CD14-positive monocyte (primary cell): ENCODE measurements around the gene P2RY12. TPM values are rescaled to one million over a fixed set of nuclear protein-coding genes. Genes with fewer than 3 reads are reported as not detected.

Experiments
- DNase-seq, 3 donors: peaks; one replicate each; pipeline ENCODE4 v3.0.0-alpha.2; 2011 to 2022
- H2AFZ ChIP-seq: 2 replicates; pipeline ENCODE4 v1.6.0; 2012; ENCODE audit warnings: mild to moderate bottlenecking, low read depth, low read length, inconsistent platforms; ENCODE audit not compliant: insufficient read depth, poor library complexity, severe bottlenecking
- H3K27ac ChIP-seq, 2 donors: 1 replicate in 1 of 2; 2 replicates in 1 of 2; pipeline ENCODE4 v1.5.1; 2012 to 2013; ENCODE audit warnings: low read length in 2 of 2, control low read depth in 1 of 2, inconsistent platforms in 1 of 2, low read depth in 1 of 2, mild to moderate bottlenecking in 1 of 2
- H3K27me3 ChIP-seq, 2 donors: one replicate each; pipeline versions ENCODE4 v1.6.0 to v1.6.1; 2011 to 2013; ENCODE audit warnings: low read length in 2 of 2; ENCODE audit not compliant: control insufficient read depth in 2 of 2, insufficient read depth in 2 of 2
- H3K36me3 ChIP-seq, 2 donors: replicated peaks in 1 of 2; 1 replicate in 1 of 2; 2 replicates in 1 of 2; pipeline versions ENCODE4 v1.5.1 to v1.6.1; 2012 to 2013; ENCODE audit warnings: low read length in 2 of 2, control low read depth in 1 of 2, inconsistent platforms in 1 of 2, mild to moderate bottlenecking in 1 of 2; ENCODE audit not compliant: insufficient read depth in 2 of 2, control insufficient read depth in 1 of 2
- H3K4me1 ChIP-seq, 2 donors: 1 replicate in 1 of 2; 2 replicates in 1 of 2; pipeline versions ENCODE4 v1.5.1 to v1.6.1; 2012 to 2013; ENCODE audit warnings: low read length in 2 of 2, control low read depth in 1 of 2, inconsistent platforms in 1 of 2, mild to moderate bottlenecking in 1 of 2, moderate library complexity in 1 of 2; ENCODE audit not compliant: insufficient read depth in 2 of 2, control insufficient read depth in 1 of 2
- H3K4me2 ChIP-seq: replicated peaks from 2 replicates; pipeline ENCODE3; 2012; ENCODE audit warnings: low read length, moderate library complexity, mild to moderate bottlenecking; ENCODE audit not compliant: poor library complexity, severe bottlenecking; ENCODE audit errors: extremely low read depth
- H3K4me3 ChIP-seq, 3 experiments: fragments of 200-600 bp in 1 of 3; sonication (generic) in 1 of 3; replicated peaks in 1 of 3; 1 replicate in 2 of 3; 2 replicates in 1 of 3; pipeline ENCODE4 v1.5.1; 2011 to 2013; ENCODE audit warnings: low read length in 3 of 3, mild to moderate bottlenecking in 3 of 3, control low read depth in 2 of 3, low read depth in 2 of 3, inconsistent platforms in 1 of 3, moderate library complexity in 1 of 3
- H3K79me2 ChIP-seq: 2 replicates; pipeline ENCODE4 v1.6.0; 2012; ENCODE audit warnings: mild to moderate bottlenecking, control low read depth, inconsistent platforms, low read length, moderate library complexity; ENCODE audit not compliant: insufficient read depth
- H3K9ac ChIP-seq: 2 replicates; pipeline ENCODE4 v1.6.0; 2017; ENCODE audit warnings: low read length, mild to moderate bottlenecking; ENCODE audit not compliant: insufficient read depth, poor library complexity, severe bottlenecking
- H3K9me3 ChIP-seq, 2 donors: replicated peaks in 1 of 2; 1 replicate in 1 of 2; 2 replicates in 1 of 2; pipeline versions ENCODE4 v1.5.1 to v1.6.1; 2012 to 2013; ENCODE audit warnings: low read length in 2 of 2, control low read depth in 1 of 2; ENCODE audit not compliant: control insufficient read depth in 1 of 2, insufficient read depth in 1 of 2
- H4K20me1 ChIP-seq: 2 replicates; pipeline ENCODE4 v1.6.0; 2012; ENCODE audit warnings: mild to moderate bottlenecking, low read length, control low read depth, moderate library complexity; ENCODE audit not compliant: insufficient read depth
- H3K27ac Mint-ChIP-seq, 7 donors: one replicate each; pipeline ENCODE4 v1.8.0; 2020; ENCODE audit warnings: mild to moderate bottlenecking in 7 of 7, mixed read lengths in 7 of 7, moderate library complexity in 6 of 7, inconsistent platforms in 2 of 7
- H3K27me3 Mint-ChIP-seq, 3 donors: one replicate each; pipeline ENCODE4 v1.8.0; 2021 to 2022; ENCODE audit warnings: low read depth in 3 of 3, mild to moderate bottlenecking in 3 of 3, mixed read lengths in 3 of 3, moderate library complexity in 3 of 3, inconsistent platforms in 1 of 3
- H3K36me3 Mint-ChIP-seq, 2 donors: one replicate each; pipeline ENCODE4 v1.8.0; 2020; ENCODE audit warnings: mixed read lengths in 2 of 2, inconsistent platforms in 1 of 2, mild to moderate bottlenecking in 1 of 2
- H3K4me1 Mint-ChIP-seq: one replicate; pipeline ENCODE4 v1.8.0; 2020; ENCODE audit warnings: mild to moderate bottlenecking, mixed read lengths
- H3K4me3 Mint-ChIP-seq, 2 donors: one replicate each; pipeline ENCODE4 v1.8.0; 2020; ENCODE audit warnings: mild to moderate bottlenecking in 2 of 2, mixed read lengths in 2 of 2, moderate library complexity in 1 of 2
- H3K9me3 Mint-ChIP-seq, 7 donors: one replicate each; pipeline ENCODE4 v1.8.0; 2020 to 2022; ENCODE audit warnings: mixed read lengths in 7 of 7, mild to moderate bottlenecking in 6 of 7, moderate library complexity in 6 of 7, inconsistent platforms in 2 of 7
- CTCF ChIP-seq: fragments of 200-600 bp; IDR thresholded peaks from one replicate; pipeline ENCODE4 v1.8.0; 2022; ENCODE audit warnings: antibody characterized with exemption, mild to moderate bottlenecking
- WGBS: methylation state at CpG from one replicate; pipeline ENCODE4 v1.1.5; 2013; ENCODE audit warnings: missing lambda C conversion rate; ENCODE audit not compliant: insufficient coverage; 5-methylcytosine and 5-hydroxymethylcytosine counted together
- intact Hi-C, 2 donors: fragments of 100-400 bp; cut with micrococcal nuclease; formaldehyde crosslinking; loops; one replicate each; pipeline versions ENCODE4 v1.15.0 to v1.15.1; 2023
- polyA plus RNA-seq, 3 donors: library from polyadenylated mRNA; depleted of rRNA in 1 of 3; unstranded in 2 of 3; stranded (reverse) in 1 of 3; fragments of 300-500 nt in 2 of 3; fragments of >200 nt in 1 of 3; fragmentation: Illumina TruSeq in 2 of 3; gene quantifications; 1 replicate in 2 of 3; 2 replicates in 1 of 3; pipeline ENCODE4 v1.2.3, GENCODE V29; 2012 to 2021

P2RY12 gene
- polyA plus RNA-seq, 3 donors = 1.9 to 3.0 (median 2.7) TPM

- intact Hi-C loops = no loop called here
- H3K9ac ChIP-seq = no peak overlapping the region
- H3K36me3 Mint-ChIP-seq = no peaks in the 10 kb centered on the region
- no peak overlapping the region for H3K4me3 Mint-ChIP-seq
- no peaks in the 10 kb centered on the region for H3K9me3 Mint-ChIP-seq
- peak overlapping the region in 1 of 7 donors; percentile 7 for H3K27ac Mint-ChIP-seq
- H3K36me3 ChIP-seq = no peaks in the 10 kb centered on the region
- no peaks in the 10 kb centered on the region for H4K20me1 ChIP-seq
- H3K4me1 Mint-ChIP-seq = peaks cover 26% of the 10 kb centered on the region
- no peak overlapping the region for H3K4me3 ChIP-seq
- no CpG with 5 or more reads among the region's 2 CpGs for WGBS
- no peaks in the 10 kb centered on the region for H3K27me3 ChIP-seq
- no peaks in the 10 kb centered on the region for H3K9me3 ChIP-seq
- H3K27me3 Mint-ChIP-seq = peaks cover 0 to 2% (median 0%) of the 10 kb centered on the region in 3 donors
- no peak overlapping the region for H2AFZ ChIP-seq
- no peaks in the 10 kb centered on the region for H3K79me2 ChIP-seq
- H3K4me1 ChIP-seq = peaks cover 20 to 25% of the 10 kb centered on the region in 2 donors
- no peak for DNase-seq
- no peak for TF ChIP-seq CTCF
- no peak overlapping the region for H3K4me2 ChIP-seq
- H3K27ac ChIP-seq = no peak overlapping the region
Observed at GRCh38 chr3:151315136-151315535, 69.4 kb downstream of the P2RY12 start.

- no peaks in the 10 kb centered on the region for H3K36me3 Mint-ChIP-seq
- DNase-seq = no peak
- H4K20me1 ChIP-seq = no peaks in the 10 kb centered on the region
- WGBS = no CpG with 5 or more reads among the region's 5 CpGs
- peaks cover 20% of the 10 kb centered on the region for H3K4me1 Mint-ChIP-seq
- no peaks in the 10 kb centered on the region for H3K9me3 Mint-ChIP-seq
- no peaks in the 10 kb centered on the region for H3K36me3 ChIP-seq
- H3K27me3 Mint-ChIP-seq = peaks cover 0 to 2% (median 0%) of the 10 kb centered on the region in 3 donors
- TF ChIP-seq CTCF = no peak
- intact Hi-C loops = no loop called here
- H3K4me1 ChIP-seq = peaks cover 15 to 19% of the 10 kb centered on the region in 2 donors
- no peak overlapping the region for H2AFZ ChIP-seq
- H3K27ac Mint-ChIP-seq = no peak overlapping the region
- H3K79me2 ChIP-seq = no peaks in the 10 kb centered on the region
- no peak overlapping the region for H3K27ac ChIP-seq
- H3K9me3 ChIP-seq = no peaks in the 10 kb centered on the region
- H3K4me2 ChIP-seq = no peak overlapping the region
- H3K27me3 ChIP-seq = no peaks in the 10 kb centered on the region
- H3K4me3 ChIP-seq = no peak overlapping the region
- H3K4me3 Mint-ChIP-seq = no peak overlapping the region
- H3K9ac ChIP-seq = no peak overlapping the region
Observed at GRCh38 chr3:151314593-151314992, 70.0 kb downstream of the P2RY12 start.
